ENCODE measurements around the gene CHID1.

Gene CHID1

GRCh38 chr11:932435-932834, 21.8 kb upstream of the CHID1 start:
- DNase-seq = no peak

GRCh38 chr11:931385-931784, 20.8 kb upstream of the CHID1 start:
- DNase-seq = no peak

GRCh38 chr11:929405-929804, 18.8 kb upstream of the CHID1 start:
- DNase-seq = no peak

- DNase-seq = no peak
Measured at GRCh38 chr11:928786-929185, 18.2 kb upstream of the CHID1 start.

- no peak for DNase-seq
Measured at GRCh38 chr11:927871-928270, 17.3 kb upstream of the CHID1 start.

GRCh38 chr11:926341-926916, 15.8 kb upstream of the CHID1 start:
- DNase-seq = no peak

- DNase-seq = no peak
Measured at GRCh38 chr11:925496-926301, 15.1 kb upstream of the CHID1 start, which contains the start of gene AP2A2. Gene AP2A2, plus strand, starts transcription at chr11:925870. Its CDS starts 152 bp downstream, at chr11:926022.

GRCh38 chr11:925158-925495, 14.5 kb upstream of the CHID1 start:
- no peak for DNase-seq

- no peak for DNase-seq
Measured at GRCh38 chr11:924406-925157, 14.0 kb upstream of the CHID1 start.

- DNase-seq = no peak
Measured at GRCh38 chr11:923691-924405, 13.2 kb upstream of the CHID1 start.

GRCh38 chr11:921921-922678, 11.5 kb upstream of the CHID1 start:
- no peak for DNase-seq

- no peak for DNase-seq
Measured at GRCh38 chr11:917426-917825, 6.8 kb upstream of the CHID1 start.

- no peak for DNase-seq
Measured at GRCh38 chr11:914747-915501, 4.3 kb upstream of the CHID1 start.

- no peak for DNase-seq
Measured at GRCh38 chr11:914204-914603, 3.6 kb upstream of the CHID1 start.

GRCh38 chr11:913043-913442, 2.4 kb upstream of the CHID1 start:
- DNase-seq = no peak

GRCh38 chr11:912266-912665, 1.7 kb upstream of the CHID1 start:
- no peak for DNase-seq

GRCh38 chr11:911890-912219, 1.2 kb upstream of the CHID1 start:
- no peak for DNase-seq

- no peak for DNase-seq
Measured at GRCh38 chr11:911031-911889, 650 bp upstream of the CHID1 start.

- DNase-seq = no peak
Measured at GRCh38 chr11:910044-910588, 494 bp downstream of the CHID1 start.

GRCh38 chr11:909406-909805, 1.2 kb downstream of the CHID1 start:
- DNase-seq = no peak

- no peak for DNase-seq
Measured at GRCh38 chr11:908273-908672, 2.3 kb downstream of the CHID1 start.

All from SIG-M5 (cell line).